Fibroblast of skin of abdomen (primary cell): Measurements from ENCODE around the gene CNNM3.

Experiments used
- DNase-seq: peaks from one replicate; pipeline ENCODE4 v3.0.0-alpha.2; 2013

CNNM3 gene

DNA sequence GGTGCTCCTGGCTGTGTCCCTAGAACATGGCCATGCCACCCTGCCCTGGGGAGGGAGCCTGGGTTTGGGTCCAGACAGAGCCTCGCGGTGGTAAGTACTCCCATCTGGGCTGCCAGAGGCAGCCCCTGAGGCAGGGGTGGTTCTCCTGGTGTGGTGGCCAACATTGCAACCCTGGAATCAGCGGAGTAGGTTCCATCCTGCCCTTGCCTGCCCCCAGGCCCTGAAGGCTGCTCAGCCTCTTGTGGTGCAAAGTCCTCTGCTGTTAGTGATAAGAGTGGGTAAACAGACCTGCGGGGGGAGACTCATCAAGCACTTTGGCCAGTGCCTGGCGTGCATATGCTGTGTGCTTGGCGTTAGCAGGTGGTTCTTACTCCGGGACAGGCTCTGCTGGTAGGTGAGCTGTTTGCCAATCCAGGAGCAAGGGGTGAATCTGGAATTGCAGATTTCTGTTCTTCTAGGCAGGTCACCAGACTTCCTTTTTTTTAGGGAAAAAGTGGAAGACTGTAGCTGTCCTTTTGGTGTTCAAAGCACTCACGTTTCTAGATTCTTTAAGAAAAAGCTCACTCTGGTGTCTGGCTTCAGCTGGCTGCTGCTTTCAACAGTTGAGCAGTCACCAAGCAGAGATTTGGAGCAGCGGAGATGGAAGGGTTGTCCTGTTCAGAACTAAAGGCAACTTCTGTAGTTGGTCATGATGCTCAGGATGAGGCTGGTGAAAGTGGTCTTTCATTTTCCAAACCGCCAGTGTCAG is 3.2 kb downstream of the CNNM3 start:
- no peak for DNase-seq

DNA sequence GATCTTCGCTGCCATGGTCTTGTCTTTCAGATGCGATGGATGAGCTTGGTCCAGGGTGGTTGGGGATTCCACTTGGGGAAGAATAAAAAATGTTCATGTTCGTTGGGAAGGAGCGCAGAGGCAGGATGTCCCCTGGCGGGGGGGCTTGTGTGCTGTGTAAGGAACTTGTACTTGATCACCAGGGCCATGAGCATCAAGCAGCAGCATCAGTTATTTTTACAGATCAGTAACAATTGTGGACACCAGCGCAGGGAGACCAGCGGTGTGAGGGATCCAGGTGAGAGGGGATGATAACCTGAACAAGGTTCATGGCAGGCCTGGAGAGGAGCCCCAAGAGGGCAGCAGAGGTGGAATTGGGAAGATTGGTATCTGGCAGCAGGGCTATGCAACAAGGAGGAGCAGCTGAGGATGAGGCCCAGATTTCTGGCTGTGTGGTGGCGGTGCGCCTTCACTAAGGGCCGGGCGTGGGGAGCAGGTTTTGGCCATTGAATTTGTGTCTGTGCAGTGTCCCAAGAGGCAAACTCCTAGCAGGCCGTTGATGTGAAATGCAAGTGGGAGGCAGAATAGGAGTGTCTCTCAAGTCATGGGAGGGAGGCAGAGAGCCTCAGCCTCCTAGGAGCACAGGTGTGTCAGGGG is 3.9 kb downstream of the CNNM3 start:
- DNase-seq = no peak

DNA sequence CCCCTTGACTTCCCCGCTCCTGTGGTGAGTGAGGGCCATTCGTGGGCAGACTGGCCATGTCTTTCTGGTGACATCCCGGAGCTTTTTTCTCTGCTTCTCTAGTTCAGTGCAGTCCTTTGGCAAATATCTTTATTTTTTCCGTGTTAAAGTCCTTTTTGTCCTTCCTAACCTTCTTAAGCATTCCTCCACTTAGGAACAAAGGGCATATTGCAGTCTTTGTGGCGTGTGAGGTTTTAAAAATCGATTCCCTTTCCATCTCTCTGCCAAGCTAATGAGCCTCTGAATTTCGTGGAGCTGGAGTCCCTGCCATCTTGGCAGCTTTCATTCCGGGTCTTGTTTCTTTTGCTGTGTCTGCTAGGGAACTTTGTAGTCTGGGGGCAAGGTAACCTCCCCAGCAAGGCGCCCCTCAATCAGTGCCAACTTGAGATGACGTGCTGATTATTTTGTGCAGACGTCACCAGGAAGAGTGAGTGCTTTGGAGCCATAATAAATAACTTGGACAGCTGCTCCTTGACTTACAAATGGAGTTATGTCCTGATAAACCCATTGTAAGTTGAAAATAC is 5.1 kb downstream of the CNNM3 start:
- no peak for DNase-seq

DNA sequence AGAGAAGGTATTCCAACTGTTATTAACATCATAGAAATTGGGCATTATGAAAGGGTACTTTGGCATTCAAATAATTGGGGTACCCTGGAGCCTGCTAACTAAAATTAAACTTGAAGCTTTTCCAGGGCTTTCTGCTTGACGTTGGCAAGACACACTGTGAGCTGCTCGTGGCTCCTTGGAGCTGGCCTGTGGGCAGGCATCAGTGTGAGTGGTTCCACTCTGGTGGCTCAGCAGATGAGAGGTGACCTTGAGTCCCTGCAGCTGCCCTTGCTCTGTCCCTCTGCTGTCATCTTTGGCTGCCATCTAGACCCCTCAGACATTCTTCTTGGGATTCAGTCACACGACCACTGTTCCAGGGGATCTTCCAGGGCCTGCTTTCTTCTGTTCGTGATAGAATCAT is 6.7 kb downstream of the CNNM3 start:
- DNase-seq = no peak

DNA sequence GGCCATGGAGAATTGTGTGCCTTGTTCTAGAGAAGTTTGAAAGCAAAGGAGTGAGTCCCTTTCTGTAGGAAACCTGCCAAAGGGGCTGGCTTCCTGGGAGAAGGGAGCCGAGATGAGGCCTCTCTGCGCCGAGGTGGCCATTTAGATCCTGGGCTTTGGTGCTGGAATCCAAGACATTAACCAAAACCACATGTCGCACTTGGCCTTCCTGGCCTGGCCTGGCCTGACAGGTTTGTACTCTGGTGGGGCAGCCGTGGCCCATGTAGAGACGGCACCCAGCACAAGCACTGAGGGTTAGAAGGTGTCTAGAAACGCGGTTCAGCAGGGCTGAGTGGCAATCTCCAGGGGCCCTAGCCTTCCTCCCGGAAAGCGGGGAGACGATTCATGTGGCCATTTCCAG is 7.1 kb downstream of the CNNM3 start:
- no peak for DNase-seq

DNA sequence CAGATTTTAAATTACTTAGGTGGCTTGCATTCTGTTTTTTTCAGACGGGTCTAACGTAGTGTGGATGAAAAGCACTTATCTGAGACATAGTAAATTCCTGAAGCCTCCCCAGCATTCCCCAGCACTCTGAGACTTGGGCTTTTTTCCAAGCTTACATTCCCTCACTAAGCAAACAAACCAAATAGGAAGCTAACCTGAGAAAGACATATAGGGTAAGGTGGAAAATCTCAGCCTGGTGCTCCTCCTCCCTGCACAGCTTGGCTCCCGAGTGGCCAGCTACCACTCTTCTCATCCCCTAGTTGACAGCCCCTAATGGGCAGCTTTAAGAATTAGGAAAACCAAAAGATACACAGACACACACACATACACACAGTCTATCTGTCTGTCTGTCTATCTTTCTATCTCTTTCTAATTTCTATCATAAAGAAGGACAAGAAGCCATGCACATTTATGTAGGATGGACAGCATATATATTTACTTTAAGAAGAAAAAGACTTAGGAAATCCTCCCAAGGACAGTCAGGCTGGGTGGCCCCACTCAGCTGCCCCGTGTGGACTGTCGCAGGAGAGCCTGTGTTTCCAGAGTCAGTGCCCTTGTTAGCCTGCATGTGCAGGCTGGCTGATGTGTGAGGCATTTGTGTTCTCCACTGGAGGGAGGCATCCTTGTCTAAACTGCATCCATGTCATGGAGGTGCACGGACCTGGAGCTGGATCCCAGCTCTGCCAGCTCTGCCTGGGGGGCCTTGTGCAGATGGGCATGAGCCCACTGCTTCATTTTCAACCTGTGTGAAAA is 8.2 kb downstream of the CNNM3 start:
- peak; percentile 44 for DNase-seq

DNA sequence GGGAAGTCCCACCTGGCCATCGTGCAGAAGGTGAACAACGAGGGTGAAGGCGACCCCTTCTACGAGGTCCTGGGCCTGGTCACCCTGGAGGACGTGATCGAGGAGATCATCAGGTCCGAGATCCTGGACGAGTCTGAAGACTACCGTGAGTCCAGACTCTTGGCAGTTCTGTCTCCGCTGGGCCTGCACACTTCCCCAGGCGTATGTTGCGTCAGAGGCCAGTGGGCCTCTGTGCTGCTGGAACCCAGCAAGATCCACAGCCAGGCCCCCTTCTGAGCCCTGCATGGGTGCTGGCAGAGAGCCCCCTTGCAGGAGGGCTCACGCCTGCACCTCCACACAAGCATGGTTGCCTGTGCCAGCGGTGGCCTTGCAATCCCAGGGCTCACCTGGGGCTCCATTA is 9.0 kb downstream of the CNNM3 start:
- no peak for DNase-seq

DNA sequence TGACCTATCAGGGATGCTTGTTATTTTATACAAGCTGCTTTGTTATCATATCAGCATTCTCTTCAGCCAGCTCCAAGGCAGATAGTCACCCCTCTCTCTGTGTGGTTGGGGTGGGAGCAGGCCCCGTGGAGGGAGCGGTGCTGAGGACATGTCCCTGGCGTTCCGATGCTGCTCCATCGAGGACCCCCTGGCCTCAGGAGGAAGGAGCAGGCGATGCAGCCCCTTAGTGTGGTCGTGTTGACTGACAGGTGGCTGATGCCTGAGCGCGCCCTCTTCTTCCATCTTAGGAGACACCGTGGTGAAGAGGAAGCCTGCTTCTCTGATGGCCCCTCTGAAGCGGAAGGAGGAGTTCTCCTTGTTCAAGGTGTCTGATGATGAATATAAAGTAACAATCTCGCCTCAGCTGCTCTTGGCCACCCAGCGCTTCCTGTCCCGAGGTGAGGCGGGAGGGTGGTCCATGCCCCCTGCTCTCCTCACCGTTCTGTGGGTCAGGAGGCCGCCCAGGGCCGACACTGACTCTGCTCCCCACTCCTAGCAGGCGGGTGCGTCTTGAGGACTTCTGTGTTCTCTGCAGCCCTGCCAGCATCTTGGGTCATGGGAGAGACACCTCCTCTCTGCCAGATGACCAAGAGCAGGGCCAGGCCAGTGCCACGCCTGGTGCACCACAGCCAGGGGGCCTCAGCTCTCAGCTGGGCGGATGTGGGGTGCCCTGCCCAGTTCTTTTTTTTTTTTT is 10.6 kb downstream of the CNNM3 start:
- no peak for DNase-seq

DNA sequence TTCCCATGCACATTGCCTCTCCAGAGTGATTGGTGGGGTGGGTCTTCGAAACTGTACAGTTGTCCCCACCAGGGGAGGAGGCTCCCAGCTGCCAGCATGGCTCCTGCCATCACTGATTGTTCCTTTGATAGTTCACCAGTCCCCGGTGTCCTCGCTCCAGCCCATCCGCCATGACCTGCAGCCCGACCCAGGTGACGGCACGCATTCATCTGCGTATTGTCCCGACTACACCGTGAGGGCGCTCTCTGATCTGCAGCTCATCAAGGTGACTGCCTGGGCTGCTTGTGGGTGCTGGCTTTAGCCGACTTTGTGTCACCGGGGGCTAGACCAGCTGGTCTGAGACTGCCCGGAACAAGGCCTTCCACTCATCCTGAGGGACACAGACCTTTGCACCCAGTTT is 12.4 kb downstream of the CNNM3 start:
- no peak for DNase-seq

DNA sequence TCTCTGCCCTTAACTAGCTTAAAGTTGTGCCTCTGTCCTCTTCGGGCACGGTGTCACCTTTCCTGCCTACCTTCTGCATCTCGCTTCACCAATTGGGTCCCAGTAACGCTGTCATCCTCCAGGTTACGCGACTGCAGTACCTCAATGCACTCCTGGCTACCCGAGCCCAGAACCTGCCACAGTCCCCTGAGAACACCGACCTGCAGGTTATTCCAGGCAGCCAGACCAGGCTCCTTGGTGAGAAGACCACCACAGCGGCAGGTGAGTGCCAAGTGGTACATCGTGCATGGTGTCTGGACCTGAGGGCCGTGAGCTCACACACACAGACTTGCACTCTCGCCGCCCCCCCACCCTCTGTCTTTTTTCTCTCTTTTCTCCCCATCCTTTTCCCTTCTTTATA is 12.8 kb downstream of the CNNM3 start:
- no peak for DNase-seq

DNA sequence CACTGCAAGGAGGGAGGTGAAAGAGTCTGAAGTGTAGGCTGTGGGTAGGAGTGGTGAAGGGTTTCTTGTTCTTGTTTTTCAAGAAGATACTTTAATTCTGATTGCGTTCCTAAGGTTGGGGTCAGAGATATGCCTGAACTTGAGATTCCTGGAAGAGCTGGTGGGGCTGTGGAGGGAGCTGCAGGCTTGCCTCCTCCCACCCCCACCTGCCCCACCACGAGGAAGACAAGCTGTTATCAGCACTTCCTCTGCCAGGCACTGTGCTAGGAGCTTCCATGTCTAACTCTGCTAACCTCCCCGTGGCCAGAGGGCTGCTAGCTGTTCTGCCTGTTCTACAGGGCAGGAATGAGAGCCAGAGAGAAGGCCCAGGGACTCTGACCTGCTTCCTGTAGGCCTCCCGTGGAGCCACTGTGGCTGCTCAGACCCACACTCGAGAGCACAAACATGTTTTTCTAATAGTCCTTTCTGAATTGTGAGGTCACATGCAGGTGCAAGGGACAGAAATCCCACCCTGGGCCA is 14.0 kb downstream of the CNNM3 start:
- DNase-seq = no peak

DNA sequence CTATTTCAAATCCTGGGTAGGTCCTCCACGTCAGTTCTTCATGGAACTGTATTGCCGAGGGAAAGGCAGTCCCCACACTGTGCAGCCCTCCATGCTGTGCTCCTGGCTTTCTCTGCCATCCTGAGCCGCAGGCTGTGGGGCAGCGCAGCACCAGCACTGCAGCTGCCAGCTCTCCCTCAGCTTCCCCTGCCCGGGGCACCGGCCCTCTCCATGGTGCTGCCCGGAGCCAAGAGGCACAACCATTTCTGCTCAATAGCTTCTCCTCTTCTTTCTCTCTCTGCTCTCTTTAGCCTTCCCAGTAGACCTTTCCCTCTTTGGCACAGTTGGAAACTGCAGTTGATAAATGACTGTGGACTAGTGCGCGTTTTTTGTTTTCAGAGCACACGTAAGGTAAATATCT is 15.6 kb downstream of the CNNM3 start:
- DNase-seq = no peak

DNA sequence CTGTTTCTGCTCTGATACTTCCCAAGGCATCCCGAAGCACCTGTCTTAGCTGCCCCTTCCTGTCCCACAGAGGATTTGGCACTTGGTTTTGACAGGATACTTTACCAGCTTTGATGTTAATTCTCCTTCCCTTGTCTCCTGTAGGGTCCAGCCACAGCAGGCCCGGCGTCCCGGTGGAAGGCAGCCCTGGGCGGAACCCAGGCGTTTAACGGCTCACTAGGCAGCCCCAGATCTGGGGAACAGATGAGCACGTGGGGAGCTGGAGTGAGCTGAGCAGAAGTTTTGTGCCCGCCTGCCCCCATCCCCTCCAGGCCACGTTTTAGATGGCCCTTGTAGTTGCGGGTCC is 16.3 kb downstream of the CNNM3 start:
- no peak for DNase-seq

DNA sequence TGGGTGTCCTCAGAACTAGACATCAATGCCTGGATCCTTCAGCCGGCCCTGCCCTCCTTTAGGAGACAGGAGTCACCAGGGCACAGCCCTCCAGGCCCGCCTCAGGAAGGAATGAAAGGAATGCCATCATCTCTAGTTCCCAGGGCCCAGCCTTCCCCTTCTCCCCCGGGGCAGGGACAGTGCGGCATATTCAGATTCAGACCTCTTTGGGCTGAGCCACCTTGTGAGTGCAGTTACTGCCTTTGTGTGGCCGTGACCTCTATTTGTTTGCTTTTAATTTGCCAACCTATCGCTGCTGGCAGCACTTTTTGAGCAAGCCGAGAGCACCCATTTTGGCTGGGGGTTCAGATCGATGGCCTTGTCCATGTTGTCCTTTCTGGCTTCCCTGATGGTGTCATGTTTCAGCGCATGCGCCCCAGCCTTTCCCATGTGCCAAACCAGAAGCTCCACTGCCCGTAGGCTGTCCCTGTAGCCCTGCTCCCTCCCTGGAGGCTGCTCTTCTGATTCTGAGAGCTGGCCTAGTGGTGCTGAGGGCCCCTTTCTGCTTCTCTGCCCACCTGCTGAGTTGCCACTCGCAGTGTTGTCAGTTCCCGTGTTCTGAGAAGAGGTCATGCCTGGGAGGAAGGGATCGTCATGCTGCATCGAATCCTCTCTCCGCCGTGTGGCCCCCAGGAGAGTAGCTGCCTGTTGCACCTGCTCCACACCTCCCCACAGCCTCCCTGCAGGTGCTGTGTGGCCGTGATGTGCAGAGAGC is 16.9 kb downstream of the CNNM3 start:
- DNase-seq = peak; percentile 71

DNA sequence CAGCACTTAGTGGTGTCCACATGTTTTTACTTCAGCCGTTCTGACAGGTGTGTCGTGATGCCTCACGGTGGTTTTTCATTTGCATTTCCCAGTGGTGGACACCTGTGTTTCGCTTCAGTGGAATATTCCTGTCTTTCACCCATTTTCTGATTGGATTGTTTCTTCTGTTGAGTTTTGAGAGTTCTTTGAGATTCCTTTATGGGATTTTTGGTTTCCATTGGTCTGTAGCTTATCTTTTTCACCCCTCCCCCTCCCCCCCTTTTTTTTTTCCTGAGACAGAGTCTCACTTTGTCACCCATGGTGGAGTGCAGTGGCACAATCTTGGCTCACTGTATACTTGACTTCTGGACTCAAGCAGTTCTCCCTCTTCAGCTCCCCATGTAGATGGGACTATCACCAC is 19.8 kb downstream of the CNNM3 start:
- no peak for DNase-seq

DNA sequence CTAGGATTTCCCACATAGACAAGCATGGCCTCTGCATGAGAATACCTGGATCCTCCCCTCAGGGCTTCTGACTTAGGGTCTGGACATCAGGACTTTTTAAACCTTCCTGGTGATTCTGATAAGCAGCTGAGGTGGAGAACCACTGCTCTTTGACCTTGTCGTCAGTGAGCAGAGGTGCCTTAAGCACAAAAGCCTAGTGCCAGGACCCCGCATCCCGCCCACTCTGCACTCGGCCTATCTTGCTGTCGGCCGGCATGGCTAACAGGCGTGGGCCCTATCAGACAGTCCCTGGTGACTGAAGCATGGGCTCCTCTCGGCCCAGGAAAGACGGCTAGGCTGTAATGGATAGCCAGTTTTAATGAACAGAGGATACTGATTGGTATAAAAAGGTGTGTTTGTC is 21.5 kb downstream of the CNNM3 start:
- no peak for DNase-seq

DNA sequence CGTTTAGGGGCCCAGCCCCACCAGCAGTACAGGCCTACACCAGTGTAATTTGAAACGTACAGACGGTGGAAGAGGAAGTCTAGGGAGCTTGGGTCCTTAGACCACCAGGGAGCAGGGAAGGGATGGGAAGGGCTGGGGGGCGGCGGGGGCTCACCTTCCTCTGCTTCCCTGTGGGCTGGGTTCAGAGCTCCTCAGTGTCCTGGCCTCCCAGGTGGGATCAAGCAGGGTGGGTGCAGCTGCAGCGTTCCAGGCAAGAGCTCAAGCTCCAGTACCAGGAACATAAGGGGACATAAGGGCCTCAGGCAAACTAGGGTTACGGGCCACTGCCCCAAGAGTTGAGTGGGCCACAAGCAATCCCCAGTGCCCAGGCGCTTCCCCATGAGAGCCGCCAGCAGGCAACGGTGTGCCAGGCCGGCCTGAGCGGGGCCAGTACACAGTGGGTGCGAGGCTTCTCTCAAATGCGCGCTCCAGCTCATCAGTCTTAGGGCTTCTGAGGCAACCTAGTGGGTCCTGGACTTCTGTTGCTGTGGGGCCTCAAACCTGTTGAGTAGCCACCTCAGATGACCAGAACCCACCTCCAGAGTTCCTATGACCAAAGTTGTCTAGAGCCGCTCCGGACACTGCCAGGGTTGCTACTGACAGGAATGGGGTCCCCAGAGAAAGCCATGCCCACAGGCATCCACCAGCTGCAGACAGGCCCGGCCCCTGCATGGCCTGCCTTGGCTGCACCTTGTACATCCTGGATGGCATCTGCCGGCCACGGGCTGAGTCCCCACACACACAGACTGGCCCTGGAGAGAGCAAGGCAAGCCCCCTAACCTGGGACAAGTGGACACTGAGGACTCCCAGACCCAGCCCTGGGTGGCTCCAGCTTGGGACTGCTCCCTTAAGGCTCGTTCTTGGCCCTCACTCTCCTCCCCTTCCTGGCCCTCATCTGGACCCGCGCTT is 22.6 kb downstream of the CNNM3 start:
- DNase-seq = no peak

DNA sequence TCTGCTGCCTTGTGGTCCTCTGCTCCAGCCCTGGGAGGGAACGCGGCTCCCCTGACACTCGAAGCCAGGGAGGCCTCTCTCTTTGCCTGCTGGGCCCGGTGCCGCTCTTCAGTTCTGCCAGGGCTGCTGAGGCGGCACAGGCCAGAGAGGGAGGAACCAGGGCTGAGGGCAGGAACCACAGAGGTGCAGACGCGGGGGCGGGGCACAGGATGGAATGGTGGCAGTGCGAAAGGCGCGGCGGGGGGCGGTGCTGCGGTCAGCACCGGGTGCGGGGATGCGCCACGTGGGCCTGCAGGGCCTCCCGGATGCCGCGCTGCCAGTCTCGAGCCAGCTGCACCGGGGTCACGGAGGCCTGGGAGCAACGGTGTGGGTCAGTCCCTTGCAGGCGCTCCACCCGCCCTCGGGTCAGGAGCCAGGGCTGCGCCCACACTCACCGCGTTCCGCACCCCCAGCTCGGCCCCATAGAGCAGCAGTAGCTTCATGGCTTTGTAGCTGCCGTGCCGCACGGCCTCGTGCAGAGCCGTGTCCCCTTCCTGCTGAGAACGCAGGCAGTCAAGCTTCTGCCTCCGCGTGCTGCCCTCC is 23.3 kb downstream of the CNNM3 start:
- DNase-seq = peak; percentile 25

DNA sequence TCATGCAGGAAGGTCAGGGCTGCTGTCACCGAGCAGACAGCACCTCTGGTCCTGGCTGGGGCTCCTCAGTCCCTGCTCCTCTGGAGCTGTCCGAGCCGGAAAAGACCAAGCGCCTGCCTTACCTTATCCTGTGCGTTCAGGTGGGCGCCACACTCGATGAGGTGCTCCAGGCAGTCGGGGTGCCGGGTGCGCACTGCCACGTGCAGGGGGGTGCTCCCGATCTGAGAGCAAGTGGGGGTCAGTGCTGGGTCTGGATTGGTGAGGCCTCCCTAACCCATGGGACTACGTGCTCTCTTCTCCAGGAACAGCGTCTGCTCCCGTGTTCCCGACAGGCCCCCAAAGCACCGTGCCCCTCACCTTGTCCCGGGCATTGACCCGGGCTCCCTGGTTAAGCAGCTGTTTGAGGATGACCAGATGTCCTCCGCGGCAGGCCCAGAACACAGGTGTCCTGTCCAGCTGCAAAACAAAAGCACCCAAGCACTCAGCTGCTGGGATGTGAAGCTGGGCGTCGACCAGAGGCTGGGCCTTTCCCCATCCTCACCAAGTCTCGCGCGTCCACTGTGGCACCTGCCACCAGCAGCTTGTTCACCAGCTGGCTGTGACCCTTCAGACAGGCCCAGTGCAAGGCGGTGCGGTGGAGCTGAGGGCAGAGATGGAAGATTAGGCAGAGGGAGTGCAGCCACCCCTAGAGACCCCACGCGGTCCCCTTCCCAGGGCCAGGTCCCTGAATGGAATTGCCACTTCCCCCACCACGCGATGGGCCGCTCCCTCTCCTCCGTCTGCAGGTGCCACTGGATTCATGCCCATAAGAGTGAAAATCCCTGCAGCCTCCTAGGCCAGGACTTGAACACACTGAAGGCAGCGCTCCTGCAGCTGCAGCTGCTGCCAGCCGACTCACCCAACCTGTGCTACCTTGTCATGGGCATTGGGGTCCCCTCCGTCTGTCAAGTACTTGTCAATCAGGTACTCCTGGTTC is 24.1 kb downstream of the CNNM3 start:
- DNase-seq = no peak
